SK-N-SH (cell line): ENCODE data around the gene DGLUCY. TPM values are rescaled to one million over a fixed set of nuclear protein-coding genes. Genes with fewer than 3 reads are reported as not detected.

Source experiments
- CTCF ChIA-PET: fragments of 300-600, 350-600 bp; formaldehyde crosslinking; extraction: SDS; loops from one replicate; lab custom pipeline; 2021; lab: Yijun Ruan, JAX
- POLR2A ChIA-PET: fragments of 350-600 bp; sonication (Branson Sonifier 250); formaldehyde crosslinking; extraction: SDS; loops from one replicate; lab custom pipeline; 2020; ENCODE audit warnings: antibody characterized with exemption, inconsistent platforms; lab: Yijun Ruan, JAX
- DNase-seq: peaks from one replicate; pipeline ENCODE4 v3.0.0; 2012
- H2AFZ ChIP-seq: fragments of 200-600 bp; sonication (generic); 2 replicates; pipeline ENCODE4 v1.8.1; 2016; ENCODE audit warnings: antibody characterized with exemption, mild to moderate bottlenecking, low read depth
- H3F3A ChIP-seq: fragments of 200-600 bp; sonication (generic); replicated peaks from 2 replicates; pipeline ENCODE3; 2016; ENCODE audit warnings: antibody characterized with exemption, mild to moderate bottlenecking; ENCODE audit not compliant: insufficient read depth
- H3K27ac ChIP-seq, 2 experiments: fragments of 200-500 bp in 1 of 2; fragments of 200-600 bp in 1 of 2; sonication (Bioruptor generic) in 1 of 2; sonication (generic), shearing (Covaris generic) in 1 of 2; 2 replicates each; pipeline versions ENCODE4 v1.5.1 to v1.6.1; 2014 to 2016; ENCODE audit warnings: low read depth in 2 of 2, inconsistent platforms in 1 of 2, low read length in 1 of 2, mild to moderate bottlenecking in 1 of 2, mixed read lengths in 1 of 2
- H3K27me3 ChIP-seq: fragments of 200-600 bp; sonication (generic), shearing (Covaris generic); 2 replicates; pipeline ENCODE4 v1.6.1; 2016; ENCODE audit warnings: mixed run types; ENCODE audit not compliant: insufficient read depth
- H3K36me3 ChIP-seq, 2 experiments: fragments of 200-500 bp in 1 of 2; fragments of 200-600 bp in 1 of 2; sonication (Bioruptor generic) in 1 of 2; sonication (generic) in 1 of 2; replicated peaks in 1 of 2; 2 replicates each; pipeline versions ENCODE3 to v1.5.1; 2014 to 2016; ENCODE audit warnings: low read length in 1 of 2, mild to moderate bottlenecking in 1 of 2; ENCODE audit not compliant: insufficient read depth in 2 of 2, control insufficient read depth in 1 of 2
- H3K4me1 ChIP-seq, 2 experiments: fragments of 200-500 bp in 1 of 2; fragments of 200-600 bp in 1 of 2; sonication (Bioruptor generic) in 1 of 2; sonication (generic), shearing (Covaris generic) in 1 of 2; 2 replicates each; pipeline versions ENCODE4 v1.5.1 to v1.6.1; 2014 to 2016; ENCODE audit warnings: low read depth in 1 of 2, low read length in 1 of 2, mixed run types in 1 of 2; ENCODE audit not compliant: insufficient read depth in 2 of 2, control insufficient read depth in 1 of 2
- H3K4me2 ChIP-seq: fragments of 200-600 bp; sonication (generic), shearing (Covaris generic); 2 replicates; pipeline ENCODE4 v1.6.1; 2017; ENCODE audit warnings: mixed run types
- H3K4me3 ChIP-seq, 2 experiments: fragments of 200-500 bp in 1 of 2; fragments of 200-600 bp in 1 of 2; sonication (Bioruptor generic) in 1 of 2; sonication (generic), shearing (Covaris generic) in 1 of 2; 2 replicates each; pipeline versions ENCODE4 v1.5.1 to v1.8.1; 2014 to 2016; ENCODE audit warnings: low read depth in 2 of 2, inconsistent platforms in 1 of 2, low read length in 1 of 2, mild to moderate bottlenecking in 1 of 2, mixed read lengths in 1 of 2, moderate library complexity in 1 of 2
- H3K79me2 ChIP-seq: fragments of 200-600 bp; sonication (generic); 2 replicates; pipeline ENCODE4 v1.8.1; 2017; ENCODE audit warnings: mild to moderate bottlenecking; ENCODE audit not compliant: insufficient read depth
- H3K9ac ChIP-seq: fragments of 200-600 bp; sonication (generic); 2 replicates; pipeline ENCODE4 v1.6.1; 2017; ENCODE audit warnings: mixed run types
- H3K9me2 ChIP-seq: fragments of 200-600 bp; sonication (generic); 2 replicates; pipeline ENCODE4 v1.6.1; 2017; ENCODE audit warnings: mixed run types
- H3K9me3 ChIP-seq: fragments of 200-600 bp; sonication (generic); 2 replicates; pipeline ENCODE4 v1.6.1; 2017; ENCODE audit warnings: mixed run types, mild to moderate bottlenecking, moderate library complexity
- H4K20me1 ChIP-seq: fragments of 200-600 bp; sonication (generic); 2 replicates; pipeline ENCODE4 v1.6.1; 2017; ENCODE audit warnings: mild to moderate bottlenecking, mixed run types; ENCODE audit not compliant: insufficient read depth
- CTCF ChIP-seq: fragments of 200-600 bp; sonication (generic); IDR thresholded peaks from 2 replicates; pipeline ENCODE4 v1.6.1; 2017; ENCODE audit warnings: antibody characterized with exemption, mild to moderate bottlenecking, moderate library complexity
- EP300 ChIP-seq, 2 experiments: IDR thresholded peaks; 2 replicates each; pipeline versions ENCODE4 v1.4.0 to v1.6.1; 2012; ENCODE audit warnings: borderline replicate concordance in 1 of 2, low read depth in 1 of 2, low read length in 1 of 2
- EZH2phosphoT487 ChIP-seq: fragments of 200-600 bp; sonication (generic); IDR thresholded peaks from 2 replicates; pipeline ENCODE4 v1.6.1; 2017; ENCODE audit warnings: low read depth, mixed run types, mild to moderate bottlenecking, antibody characterized with exemption, moderate library complexity, borderline replicate concordance
- FOXJ3 ChIP-seq: sonication (generic); formaldehyde crosslinking; IDR thresholded peaks from 2 replicates; pipeline ENCODE4 v1.5.1; 2020; ENCODE audit warnings: mild to moderate bottlenecking, missing genetic modification reagents
- GABPA ChIP-seq: IDR thresholded peaks from 2 replicates; pipeline ENCODE4 v1.4.0; 2012; ENCODE audit warnings: low read depth, mild to moderate bottlenecking
- IRF3 ChIP-seq: fragments of 150-350 bp; IDR thresholded peaks from 2 replicates; pipeline ENCODE4 v1.6.1; 2016; ENCODE audit warnings: mild to moderate bottlenecking, low read depth, low read length
- NFIC ChIP-seq: IDR thresholded peaks from 2 replicates; pipeline ENCODE4 v1.4.0; 2012; ENCODE audit warnings: borderline replicate concordance
- NRF1 ChIP-seq: IDR thresholded peaks from 2 replicates; pipeline ENCODE4 v1.6.1; 2012; ENCODE audit warnings: low read depth, mild to moderate bottlenecking, low read length
- SIN3A ChIP-seq: IDR thresholded peaks from 2 replicates; pipeline ENCODE4 v1.6.1; 2012; ENCODE audit warnings: low read depth, mild to moderate bottlenecking, low read length, moderate library complexity, borderline replicate concordance
- TAF1 ChIP-seq: IDR thresholded peaks from 2 replicates; pipeline ENCODE4 v1.6.1; 2012; ENCODE audit warnings: low read depth, mild to moderate bottlenecking, low read length, moderate library complexity, borderline replicate concordance
- TCF12 ChIP-seq: IDR thresholded peaks from 2 replicates; pipeline ENCODE4 v1.4.0; 2012
- TEAD4 ChIP-seq: IDR thresholded peaks from 2 replicates; pipeline ENCODE4 v1.4.0; 2012; ENCODE audit warnings: mild to moderate bottlenecking, borderline replicate concordance; ENCODE audit not compliant: insufficient read depth
- WGBS: methylation state at CpG from one replicate; pipeline ENCODE4 v1.1.6; 2017; ENCODE audit warnings: low lambda C conversion rate; 5-methylcytosine and 5-hydroxymethylcytosine counted together
- polyA plus RNA-seq, 3 experiments: library from polyadenylated mRNA; depleted of rRNA; stranded (reverse); fragments of >200 nt; gene quantifications; 2 replicates each; pipeline ENCODE4 v1.2.3, GENCODE V29; 2012

DGLUCY gene
- polyA plus RNA-seq, 1 of the 3 experiments (the other 2 are of a cell fraction): 17.2 TPM

- Histone ChIP-seq H3K27ac (no peak overlapping the region), H3K27me3 (no peaks in the 10 kb centered on the region), H3K79me2 (no peaks in the 10 kb centered on the region), H2AFZ (no peak overlapping the region), H4K20me1 (no peaks in the 10 kb centered on the region), H3K4me1 (no peaks in the 10 kb centered on the region; a peak in 1 of 4 replicates), H3F3A (no peaks in the 10 kb centered on the region), H3K36me3 (no peaks in the 10 kb centered on the region), H3K9me3 (no peaks in the 10 kb centered on the region), H3K4me2 (no peak overlapping the region), H3K4me3 (no peak overlapping the region), H3K9me2 (no peaks in the 10 kb centered on the region), H3K9ac (no peak overlapping the region)
- no peak for DNase-seq
- TF ChIP-seq EP300 (IDR thresholded peaks at IDR 0.05; ENCODE audit: borderline replicate concordance in 1 of 2, low read depth in 1 of 2, low read length in 1 of 2) (no peak), NRF1 (no peak), CTCF (no peak), GABPA (no peak), NFIC (no peak), IRF3 (no peak), TEAD4 (no peak), TCF12 (no peak), SIN3A (no peak), TAF1 (no peak)
- ChIA-PET CTCF (no interaction called here), POLR2A (no interaction called here)
- 95% methylated on average over 1 of the region's 1 CpG for WGBS
Observed at GRCh38 chr14:91067186-91067585, 46.7 kb upstream of the DGLUCY start.

GRCh38 chr14:91068642-91069041, 45.2 kb upstream of the DGLUCY start:
- Histone ChIP-seq H3K4me1 (no peaks in the 10 kb centered on the region), H2AFZ (no peak overlapping the region), H3K9me2 (no peaks in the 10 kb centered on the region), H3K9ac (no peak overlapping the region), H3K27me3 (no peaks in the 10 kb centered on the region), H4K20me1 (no peaks in the 10 kb centered on the region), H3K9me3 (no peaks in the 10 kb centered on the region), H3F3A (no peaks in the 10 kb centered on the region), H3K27ac (no peak overlapping the region), H3K4me3 (no peak overlapping the region), H3K4me2 (no peak overlapping the region), H3K79me2 (no peaks in the 10 kb centered on the region), H3K36me3 (no peaks in the 10 kb centered on the region)
- CTCF ChIA-PET: no interaction called here
- WGBS: 54% methylated on average over 2 of the region's 2 CpGs
- DNase-seq: no peak
- TF ChIP-seq NRF1: no peak
- no peak for TF ChIP-seq EZH2phosphoT487
- no peak for TF ChIP-seq FOXJ3 (CRISPR knock-in tag)
- POLR2A ChIA-PET: interaction anchor here (0.6 kb wide), 1 partner anchor 65 kb away, joined by 3 read pairs; no protein-coding TSS in a partner anchor
